GM12872 (cell line): ENCODE results near the gene EEFSEC.

Source experiments
- CTCF ChIP-seq: IDR thresholded peaks from 3 replicates; pipeline ENCODE4 v1.5.1; 2011; ENCODE audit warnings: low read depth, mild to moderate bottlenecking, low read length, moderate library complexity; ENCODE audit not compliant: insufficient read depth

Gene EEFSEC

GRCh38 chr3:128210711-128211110 lies 57.4 kb downstream of the EEFSEC start:
- TF ChIP-seq CTCF: no peak

GRCh38 chr3:128214056-128214455 lies 60.8 kb downstream of the EEFSEC start:
- TF ChIP-seq CTCF: no peak

GRCh38 chr3:128215290-128215689 lies 62.0 kb downstream of the EEFSEC start:
- no peak for TF ChIP-seq CTCF

GRCh38 chr3:128215800-128216495 lies 62.7 kb downstream of the EEFSEC start:
- TF ChIP-seq CTCF: no peak

GRCh38 chr3:128217702-128218547 lies 64.6 kb downstream of the EEFSEC start:
- no peak for TF ChIP-seq CTCF

- TF ChIP-seq CTCF: no peak
Measured at GRCh38 chr3:128218548-128219257, 65.4 kb downstream of the EEFSEC start.

- no peak for TF ChIP-seq CTCF
Measured at GRCh38 chr3:128221328-128221727, 68.0 kb downstream of the EEFSEC start.
